Panc1 (cell line): Measurements from ENCODE around the gene IGSF21. TPM values are rescaled to one million over a fixed set of nuclear protein-coding genes. Genes with fewer than 3 reads are reported as not detected.

Experiments used
- ATAC-seq: fragments of 200-7000 bp; cut with Tn5 transposase; 2 replicates; pipeline ENCODE4 v1.9.1; 2020; ENCODE audit warnings: mild to moderate bottlenecking, moderate library complexity
- BruUV-seq: library from RNA; stranded (reverse); fragments of 400-500 nt; replicated peaks from 2 replicates; lab custom pipeline; 2021; lab: Mats Ljungman, UMichigan
- CTCF ChIA-PET: fragments of 300-600 bp; sonication (Branson Sonifier 250); formaldehyde crosslinking; loops from one replicate; lab custom pipeline; 2022; ENCODE audit warnings: antibody characterized with exemption; lab: Charles Lee
- POLR2A ChIA-PET: fragments of 300-600 bp; sonication (Branson Sonifier 250); formaldehyde crosslinking; loops from one replicate; lab custom pipeline; 2022; ENCODE audit warnings: antibody characterized with exemption; lab: Charles Lee
- DNase-seq: peaks from one replicate; pipeline ENCODE4 v3.0.0-alpha.2; 2010; ENCODE audit warnings: low read depth, low spot score
- H3K27ac ChIP-seq: 2 replicates; pipeline ENCODE4 v1.5.1; 2011; ENCODE audit warnings: mild to moderate bottlenecking, low read length, inconsistent platforms
- H3K27me3 ChIP-seq: fragments of 200-500 bp; sonication (Bioruptor generic); 2 replicates; pipeline ENCODE4 v1.6.0; 2014; ENCODE audit warnings: low read length, inconsistent platforms; ENCODE audit not compliant: control insufficient read depth, insufficient read depth
- H3K36me3 ChIP-seq: fragments of 200-500 bp; sonication (Bioruptor generic); 2 replicates; pipeline ENCODE4 v1.5.1; 2014; ENCODE audit warnings: inconsistent platforms, mild to moderate bottlenecking, low read length, moderate library complexity; ENCODE audit not compliant: control insufficient read depth, insufficient read depth
- H3K4me1 ChIP-seq: 2 replicates; pipeline ENCODE4 v1.5.1; 2011; ENCODE audit warnings: inconsistent platforms, mild to moderate bottlenecking, low read length, moderate library complexity; ENCODE audit not compliant: control insufficient read depth, insufficient read depth
- H3K4me3 ChIP-seq, 2 experiments: 2 replicates each; pipeline ENCODE4 v1.5.1; 2011 to 2012; ENCODE audit warnings: low read depth in 2 of 2, low read length in 2 of 2, mild to moderate bottlenecking in 2 of 2, inconsistent platforms in 1 of 2, moderate library complexity in 1 of 2
- H3K9me3 ChIP-seq: fragments of 200-500 bp; sonication (Bioruptor generic); 2 replicates; pipeline ENCODE4 v1.5.1; 2014; ENCODE audit warnings: low read depth, mild to moderate bottlenecking, inconsistent platforms, low read length, moderate library complexity; ENCODE audit not compliant: control insufficient read depth, insufficient read depth
- CTCF ChIP-seq: fragments of 450-650 bp; IDR thresholded peaks from 2 replicates; pipeline ENCODE4 v1.5.1; 2017; ENCODE audit warnings: mild to moderate bottlenecking
- POLR2AphosphoS5 ChIP-seq: IDR thresholded peaks from 2 replicates; pipeline ENCODE4 v1.6.1; 2012; ENCODE audit warnings: mild to moderate bottlenecking, low read depth, low read length, moderate library complexity
- SIN3A ChIP-seq: IDR thresholded peaks from 2 replicates; pipeline ENCODE4 v1.6.1; 2012; ENCODE audit warnings: low read depth, mild to moderate bottlenecking, low read length, moderate library complexity, borderline replicate concordance; ENCODE audit not compliant: insufficient read depth
- TCF7L2 ChIP-seq: IDR thresholded peaks from 2 replicates; pipeline ENCODE4 v1.6.1; 2011; ENCODE audit warnings: mild to moderate bottlenecking, low read depth, low read length, inconsistent platforms
- in situ Hi-C: cut with HindIII; loops from 2 replicates; pipeline ENCODE4 v1.10.0; 2016; ENCODE audit warnings: low sequenced_read_pairs, low pct_unique_long_range_greater_than_20kb
- intact Hi-C: fragments of 100-400 bp; cut with micrococcal nuclease; formaldehyde crosslinking; loops from one replicate; pipeline ENCODE4 v1.10.0; 2022; ENCODE audit not compliant: unreplicated experiment
- total RNA-seq: library from RNA; stranded (reverse); gene quantifications from one replicate; pipeline ENCODE4 v1.2.1, GENCODE V29; 2021; ENCODE audit not compliant: unreplicated experiment
- TF ChIP-seq, protein P1 (sequence below), 2 experiments: IDR thresholded peaks; 2 replicates each; pipeline ENCODE4 v1.6.1; 2011 to 2012; ENCODE audit warnings: low read depth in 2 of 2, control low read depth in 1 of 2, low read length in 1 of 2, mild to moderate bottlenecking in 1 of 2, moderate library complexity in 1 of 2; ENCODE audit not compliant: insufficient read depth in 1 of 2

Gene IGSF21
- total RNA-seq, 1 experiment from 2014 or later, result not detected

DNA sequence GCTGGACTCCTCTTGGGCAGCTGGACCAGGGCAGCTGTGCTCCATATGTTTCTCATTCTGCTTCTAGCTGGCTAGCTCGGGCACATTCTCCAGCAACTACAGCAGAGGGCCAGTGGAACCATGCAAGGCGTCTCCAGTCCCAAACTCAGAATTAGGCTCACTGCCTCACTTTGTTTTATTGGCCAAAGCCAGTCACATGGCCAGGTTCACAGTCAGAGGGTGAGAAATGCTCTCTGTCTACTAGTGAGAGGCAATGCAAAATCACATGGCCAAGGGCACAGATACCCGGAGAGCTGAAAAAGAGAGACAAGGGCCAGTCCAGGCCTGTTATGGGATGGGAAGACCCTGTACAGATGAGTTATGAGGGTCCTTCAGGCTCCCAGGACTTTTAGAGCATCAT, 294.3 kb downstream of the IGSF21 start:
- ATAC-seq, result no peak
- no peak for TF ChIP-seq SIN3A
- no peak for TF ChIP-seq CTCF
- TF ChIP-seq TCF7L2, result no peak
- TF ChIP-seq, protein P1, sequence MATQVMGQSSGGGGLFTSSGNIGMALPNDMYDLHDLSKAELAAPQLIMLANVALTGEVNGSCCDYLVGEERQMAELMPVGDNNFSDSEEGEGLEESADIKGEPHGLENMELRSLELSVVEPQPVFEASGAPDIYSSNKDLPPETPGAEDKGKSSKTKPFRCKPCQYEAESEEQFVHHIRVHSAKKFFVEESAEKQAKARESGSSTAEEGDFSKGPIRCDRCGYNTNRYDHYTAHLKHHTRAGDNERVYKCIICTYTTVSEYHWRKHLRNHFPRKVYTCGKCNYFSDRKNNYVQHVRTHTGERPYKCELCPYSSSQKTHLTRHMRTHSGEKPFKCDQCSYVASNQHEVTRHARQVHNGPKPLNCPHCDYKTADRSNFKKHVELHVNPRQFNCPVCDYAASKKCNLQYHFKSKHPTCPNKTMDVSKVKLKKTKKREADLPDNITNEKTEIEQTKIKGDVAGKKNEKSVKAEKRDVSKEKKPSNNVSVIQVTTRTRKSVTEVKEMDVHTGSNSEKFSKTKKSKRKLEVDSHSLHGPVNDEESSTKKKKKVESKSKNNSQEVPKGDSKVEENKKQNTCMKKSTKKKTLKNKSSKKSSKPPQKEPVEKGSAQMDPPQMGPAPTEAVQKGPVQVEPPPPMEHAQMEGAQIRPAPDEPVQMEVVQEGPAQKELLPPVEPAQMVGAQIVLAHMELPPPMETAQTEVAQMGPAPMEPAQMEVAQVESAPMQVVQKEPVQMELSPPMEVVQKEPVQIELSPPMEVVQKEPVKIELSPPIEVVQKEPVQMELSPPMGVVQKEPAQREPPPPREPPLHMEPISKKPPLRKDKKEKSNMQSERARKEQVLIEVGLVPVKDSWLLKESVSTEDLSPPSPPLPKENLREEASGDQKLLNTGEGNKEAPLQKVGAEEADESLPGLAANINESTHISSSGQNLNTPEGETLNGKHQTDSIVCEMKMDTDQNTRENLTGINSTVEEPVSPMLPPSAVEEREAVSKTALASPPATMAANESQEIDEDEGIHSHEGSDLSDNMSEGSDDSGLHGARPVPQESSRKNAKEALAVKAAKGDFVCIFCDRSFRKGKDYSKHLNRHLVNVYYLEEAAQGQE (IDR thresholded peaks at IDR 0.05; ENCODE audit: insufficient read depth in 1 of 2, low read depth in 2 of 2, low read length in 1 of 2), result no peak
- no peak for TF ChIP-seq POLR2AphosphoS5
- H3K4me1 ChIP-seq, result no peaks in the 10 kb centered on the region
- intact Hi-C loops (no loop called here), in situ Hi-C loops (no loop called here)
- H3K27me3 ChIP-seq, result peaks cover 13% of the 10 kb centered on the region; the same call in 1 of the 2 replicates
- ChIA-PET CTCF (no interaction called here), POLR2A (no interaction called here)
- BruUV-seq, result no TSS peak
- H3K4me3 ChIP-seq, result no peak overlapping the region
- DNase-seq, result no peak
- H3K9me3 ChIP-seq, result no peaks in the 10 kb centered on the region
- no peaks in the 10 kb centered on the region for H3K36me3 ChIP-seq
- no peak overlapping the region for H3K27ac ChIP-seq

- no peaks in the 10 kb centered on the region for H3K9me3 ChIP-seq
- TF ChIP-seq, protein P1 (IDR thresholded peaks at IDR 0.05; ENCODE audit: insufficient read depth in 1 of 2, low read depth in 2 of 2, low read length in 1 of 2), result no peak
- no peak for TF ChIP-seq POLR2AphosphoS5
- no peak for TF ChIP-seq SIN3A
- no peak for TF ChIP-seq CTCF
- TF ChIP-seq TCF7L2, result no peak
- ChIA-PET POLR2A (no interaction called here), CTCF (no interaction called here)
- in situ Hi-C loops (no loop called here), intact Hi-C loops (no loop called here)
- no TSS peak for BruUV-seq
- no peak for ATAC-seq
- H3K36me3 ChIP-seq, result no peaks in the 10 kb centered on the region
- no peak overlapping the region for H3K4me3 ChIP-seq
- no peak for DNase-seq
- no peaks in the 10 kb centered on the region for H3K4me1 ChIP-seq
- no peak overlapping the region for H3K27ac ChIP-seq
- H3K27me3 ChIP-seq, result peaks cover 4% of the 10 kb centered on the region; the same call in 1 of the 2 replicates
Observed at GRCh38 chr1:18404460-18404859, 296.9 kb downstream of the IGSF21 start.
